Mesenchymal stem cell (in vitro differentiated cells and primary cell): ENCODE data around the gene NID2.

ENCODE experiments used
- DNase-seq: peaks from one replicate; pipeline ENCODE4 v3.0.0-alpha.2; 2013
- H2AFZ ChIP-seq: one replicate; pipeline ENCODE4 v1.6.1; 2013; ENCODE audit warnings: low read depth, mild to moderate bottlenecking, control low read depth, inconsistent platforms, low read length, moderate library complexity
- H2AK5ac ChIP-seq: 2 replicates; pipeline ENCODE4 v1.6.1; 2013; ENCODE audit warnings: low read length, moderate library complexity, mild to moderate bottlenecking, inconsistent platforms; ENCODE audit not compliant: severe bottlenecking
- H2BK120ac ChIP-seq: one replicate; pipeline ENCODE4 v1.6.1; 2013; ENCODE audit warnings: low read depth, mild to moderate bottlenecking, inconsistent platforms, low read length, moderate library complexity
- H2BK12ac ChIP-seq, 2 experiments: one replicate each; pipeline ENCODE4 v1.6.1; 2013; ENCODE audit warnings: inconsistent platforms in 2 of 2, low read length in 2 of 2, mild to moderate bottlenecking in 2 of 2, moderate library complexity in 2 of 2, control low read depth in 1 of 2
- H2BK15ac ChIP-seq: one replicate; pipeline ENCODE4 v1.6.1; 2013; ENCODE audit warnings: mild to moderate bottlenecking, low read depth, inconsistent platforms; ENCODE audit not compliant: poor library complexity, severe bottlenecking
- H2BK5ac ChIP-seq: 2 replicates; pipeline ENCODE4 v1.6.1; 2013; ENCODE audit warnings: low read depth, mild to moderate bottlenecking, low read length, control low read depth, inconsistent platforms; ENCODE audit not compliant: poor library complexity, severe bottlenecking
- H3K14ac ChIP-seq, 2 experiments: one replicate each; pipeline ENCODE4 v1.6.1; 2013; ENCODE audit warnings: inconsistent platforms in 2 of 2, low read length in 2 of 2, control low read depth in 1 of 2, mild to moderate bottlenecking in 1 of 2, moderate library complexity in 1 of 2
- H3K18ac ChIP-seq, 2 experiments: one replicate each; pipeline ENCODE4 v1.6.1; 2013; ENCODE audit warnings: inconsistent platforms in 2 of 2, low read length in 2 of 2, control low read depth in 1 of 2, low read depth in 1 of 2, mild to moderate bottlenecking in 1 of 2
- H3K23ac ChIP-seq, 2 experiments: one replicate each; pipeline ENCODE4 v1.6.1; 2013; ENCODE audit warnings: inconsistent platforms in 2 of 2, low read length in 2 of 2, mild to moderate bottlenecking in 2 of 2, moderate library complexity in 2 of 2, control low read depth in 1 of 2
- H3K27ac ChIP-seq: 2 replicates; pipeline ENCODE4 v1.5.1; 2013; ENCODE audit warnings: mild to moderate bottlenecking, moderate library complexity, low read length, control low read depth, inconsistent platforms; ENCODE audit not compliant: poor library complexity, severe bottlenecking
- H3K27me3 ChIP-seq, 2 experiments: 2 replicates each; pipeline versions ENCODE4 v1.6.1 to v1.7.0; 2013; ENCODE audit warnings: low read length in 2 of 2, mild to moderate bottlenecking in 2 of 2, moderate library complexity in 2 of 2, control low read depth in 1 of 2, inconsistent platforms in 1 of 2; ENCODE audit not compliant: control insufficient read depth in 1 of 2, insufficient read depth in 1 of 2
- H3K36me3 ChIP-seq, 2 experiments: 2 replicates each; pipeline versions ENCODE4 v1.6.1 to v1.7.0; 2013; ENCODE audit warnings: low read length in 2 of 2, control low read depth in 1 of 2, inconsistent platforms in 1 of 2, low read depth in 1 of 2, mild to moderate bottlenecking in 1 of 2; ENCODE audit not compliant: insufficient read depth in 2 of 2, control insufficient read depth in 1 of 2
- H3K4ac ChIP-seq, 2 experiments: one replicate each; pipeline ENCODE4 v1.6.1; 2013; ENCODE audit warnings: inconsistent platforms in 2 of 2, low read length in 2 of 2, mild to moderate bottlenecking in 2 of 2, moderate library complexity in 2 of 2, control low read depth in 1 of 2, low read depth in 1 of 2
- H3K4me1 ChIP-seq: 2 replicates; pipeline ENCODE4 v1.6.1; 2013; ENCODE audit warnings: low read depth, low read length, control low read depth; ENCODE audit not compliant: control insufficient read depth, insufficient read depth
- H3K4me2 ChIP-seq: 2 replicates; pipeline ENCODE4 v1.6.1; 2013; ENCODE audit warnings: low read length, mild to moderate bottlenecking, inconsistent platforms; ENCODE audit not compliant: poor library complexity, severe bottlenecking
- H3K4me3 ChIP-seq, 2 experiments: 2 replicates each; pipeline versions ENCODE4 v1.5.1 to v1.7.0; 2013; ENCODE audit warnings: low read length in 2 of 2, mild to moderate bottlenecking in 2 of 2, control low read depth in 1 of 2, low read depth in 1 of 2; ENCODE audit not compliant: insufficient read depth in 1 of 2
- H3K79me1 ChIP-seq: replicated peaks from 2 replicates; pipeline ENCODE4 v1.6.1; 2013; ENCODE audit warnings: mild to moderate bottlenecking, control low read depth, low read length, inconsistent platforms; ENCODE audit not compliant: poor library complexity, severe bottlenecking
- H3K9ac ChIP-seq: 2 replicates; pipeline ENCODE4 v1.7.0; 2013; ENCODE audit warnings: mild to moderate bottlenecking, low read length, moderate library complexity
- H3K9me3 ChIP-seq: 2 replicates; pipeline ENCODE4 v1.7.0; 2013; ENCODE audit warnings: mild to moderate bottlenecking, low read length; ENCODE audit not compliant: control insufficient read depth
- H4K8ac ChIP-seq: one replicate; pipeline ENCODE4 v1.6.1; 2013; ENCODE audit warnings: inconsistent platforms, mild to moderate bottlenecking, low read length, moderate library complexity
- H4K91ac ChIP-seq: one replicate; pipeline ENCODE4 v1.6.1; 2013; ENCODE audit warnings: mild to moderate bottlenecking, low read length, inconsistent platforms
- whole genome bisulfite sequencing: methylation state at CpG from one replicate; pipeline ENCODE4 v1.1.7; 2013; ENCODE audit warnings: mixed read lengths; 5-methylcytosine and 5-hydroxymethylcytosine counted together

NID2 gene

DNA sequence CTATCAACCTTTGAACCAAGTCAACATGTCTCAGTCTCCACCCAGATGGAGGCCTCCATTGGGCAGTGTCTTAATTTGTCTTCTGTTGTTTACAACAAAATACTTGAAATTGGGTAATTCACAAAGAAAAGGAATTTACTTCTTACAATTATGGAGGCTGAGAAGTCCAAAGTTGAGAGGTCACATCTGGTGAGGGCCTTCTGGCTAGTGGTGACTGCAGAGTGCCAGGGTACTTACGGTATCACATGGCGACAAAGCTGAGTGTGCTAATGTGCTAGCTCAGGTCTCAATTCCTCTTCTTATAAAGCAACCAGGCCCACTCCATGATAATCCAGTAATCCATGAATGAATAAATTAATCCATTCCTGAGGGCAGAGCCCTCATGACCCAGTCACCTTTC, 4.7 kb downstream of the NID2 start:
- Histone ChIP-seq H3K9me3 (no peaks in the 10 kb centered on the region), H3K18ac (no peak overlapping the region), H2AFZ (no peak overlapping the region), H3K4me2 (no peak overlapping the region), H3K79me1 (no peaks in the 10 kb centered on the region), H3K36me3 (peaks cover 5 to 7% of the 10 kb centered on the region in 2 experiments), H3K9ac (no peak overlapping the region), H3K23ac (no peak overlapping the region), H3K4me1 (peaks cover 19% of the 10 kb centered on the region), H2BK12ac (no peak overlapping the region), H4K91ac (no peak overlapping the region), H2AK5ac (no peak overlapping the region), H2BK120ac (no peak overlapping the region), H4K8ac (no peak overlapping the region), H2BK5ac (no peak overlapping the region), H2BK15ac (no peak overlapping the region), H3K4ac (no peak overlapping the region), H3K27me3 (peaks cover 0 to 65% of the 10 kb centered on the region in 2 experiments), H3K14ac (no peak overlapping the region), H3K4me3 (no peak overlapping the region), H3K27ac (no peak overlapping the region)
- DNase-seq: no peak
- WGBS: 95% methylated on average over 2 of the region's 2 CpGs

- H4K8ac ChIP-seq: peak overlapping the region; percentile 7
- H3K79me1 ChIP-seq: no peaks in the 10 kb centered on the region
- no peak overlapping the region for H3K4ac ChIP-seq
- 14% methylated on average over 2 of the region's 2 CpGs for WGBS
- H2BK15ac ChIP-seq: no peak overlapping the region
- H3K36me3 ChIP-seq: peaks cover 0 to 13% of the 10 kb centered on the region in 2 experiments
- no peak overlapping the region for H2AFZ ChIP-seq
- H3K4me2 ChIP-seq: no peak overlapping the region
- no peaks in the 10 kb centered on the region for H3K9me3 ChIP-seq
- peak overlapping the region in 1 of 2 experiments; percentile 22 for H3K18ac ChIP-seq
- no peak overlapping the region for H3K23ac ChIP-seq
- no peak overlapping the region for H3K9ac ChIP-seq
- H3K4me3 ChIP-seq: no peak overlapping the region
- H2BK12ac ChIP-seq: peak overlapping the region in 1 of 2 experiments; percentile 39
- peaks cover 0 to 58% of the 10 kb centered on the region in 2 experiments for H3K27me3 ChIP-seq
- H2AK5ac ChIP-seq: no peak overlapping the region
- no peak for DNase-seq
- H3K27ac ChIP-seq: no peak overlapping the region
- no peak overlapping the region for H3K14ac ChIP-seq
- peaks cover 12% of the 10 kb centered on the region for H3K4me1 ChIP-seq
- H2BK5ac ChIP-seq: no peak overlapping the region
- H2BK120ac ChIP-seq: no peak overlapping the region
- H4K91ac ChIP-seq: no peak overlapping the region
Observed at GRCh38 chr14:52063052-52063462, 5.8 kb downstream of the NID2 start.

- 71% methylated on average over 1 of the region's 1 CpG for WGBS
- Histone ChIP-seq H2BK12ac (no peak overlapping the region), H3K4me1 (peaks cover 5% of the 10 kb centered on the region), H3K27me3 (peaks cover 0 to 55% of the 10 kb centered on the region in 2 experiments), H3K9me3 (no peaks in the 10 kb centered on the region), H2BK15ac (no peak overlapping the region), H3K36me3 (peaks cover 0 to 13% of the 10 kb centered on the region in 2 experiments), H3K4ac (no peak overlapping the region), H2AFZ (no peak overlapping the region), H4K91ac (no peak overlapping the region), H3K27ac (no peak overlapping the region), H2BK5ac (no peak overlapping the region), H2AK5ac (no peak overlapping the region), H2BK120ac (no peak overlapping the region), H3K79me1 (no peaks in the 10 kb centered on the region), H3K23ac (no peak overlapping the region), H3K4me3 (no peak overlapping the region), H3K9ac (no peak overlapping the region), H4K8ac (no peak overlapping the region), H3K4me2 (no peak overlapping the region), H3K14ac (no peak overlapping the region), H3K18ac (no peak overlapping the region)
- DNase-seq: no peak
Observed at GRCh38 chr14:52061890-52062289, 7.0 kb downstream of the NID2 start.

DNA sequence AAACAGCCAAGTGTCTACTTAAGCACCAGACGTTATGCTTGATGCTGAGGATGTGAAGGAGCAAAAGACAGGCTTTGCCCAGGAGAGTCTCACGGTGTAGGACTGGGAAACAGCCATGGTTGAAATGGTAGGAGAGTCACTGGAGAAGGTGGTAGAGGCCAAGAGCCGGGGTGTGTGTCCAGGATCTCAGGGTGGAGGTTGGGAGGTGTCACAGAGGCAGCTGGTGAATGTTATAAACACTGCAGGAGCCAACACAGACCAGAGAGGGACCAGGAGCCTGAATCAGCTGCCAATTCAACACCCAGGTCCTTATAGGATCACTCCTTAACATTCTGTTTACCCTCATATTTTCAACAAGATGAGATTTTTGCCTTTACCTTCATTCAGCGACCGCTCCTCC, 7.5 kb downstream of the NID2 start:
- H3K9me3 ChIP-seq: no peaks in the 10 kb centered on the region
- no peak overlapping the region for H2BK120ac ChIP-seq
- H3K36me3 ChIP-seq: peaks cover 0 to 11% of the 10 kb centered on the region in 2 experiments
- peak overlapping the region; percentile 42 for H2AFZ ChIP-seq
- peak overlapping the region in 1 of 2 experiments; percentile 90 for H2BK12ac ChIP-seq
- peak overlapping the region in 1 of 2 experiments; percentile 70 for H3K18ac ChIP-seq
- H3K27ac ChIP-seq: no peak overlapping the region
- peak overlapping the region; percentile 44 for H2BK5ac ChIP-seq
- no peak overlapping the region for H3K23ac ChIP-seq
- H2BK15ac ChIP-seq: no peak overlapping the region
- H2AK5ac ChIP-seq: peak overlapping the region; percentile 56
- H3K14ac ChIP-seq: peak overlapping the region in 1 of 2 experiments; percentile 60
- no peak for DNase-seq
- H4K8ac ChIP-seq: no peak overlapping the region
- 84% methylated on average over 5 of the region's 5 CpGs for WGBS
- H3K4me3 ChIP-seq: no peak overlapping the region
- H3K4me1 ChIP-seq: peaks cover 5% of the 10 kb centered on the region
- H3K79me1 ChIP-seq: no peaks in the 10 kb centered on the region
- H3K9ac ChIP-seq: no peak overlapping the region
- peaks cover 0 to 52% of the 10 kb centered on the region in 2 experiments for H3K27me3 ChIP-seq
- H4K91ac ChIP-seq: no peak overlapping the region
- H3K4ac ChIP-seq: no peak overlapping the region
- no peak overlapping the region for H3K4me2 ChIP-seq
